ENCODE data around the gene KRT4.

The KRT4 gene

DNA sequence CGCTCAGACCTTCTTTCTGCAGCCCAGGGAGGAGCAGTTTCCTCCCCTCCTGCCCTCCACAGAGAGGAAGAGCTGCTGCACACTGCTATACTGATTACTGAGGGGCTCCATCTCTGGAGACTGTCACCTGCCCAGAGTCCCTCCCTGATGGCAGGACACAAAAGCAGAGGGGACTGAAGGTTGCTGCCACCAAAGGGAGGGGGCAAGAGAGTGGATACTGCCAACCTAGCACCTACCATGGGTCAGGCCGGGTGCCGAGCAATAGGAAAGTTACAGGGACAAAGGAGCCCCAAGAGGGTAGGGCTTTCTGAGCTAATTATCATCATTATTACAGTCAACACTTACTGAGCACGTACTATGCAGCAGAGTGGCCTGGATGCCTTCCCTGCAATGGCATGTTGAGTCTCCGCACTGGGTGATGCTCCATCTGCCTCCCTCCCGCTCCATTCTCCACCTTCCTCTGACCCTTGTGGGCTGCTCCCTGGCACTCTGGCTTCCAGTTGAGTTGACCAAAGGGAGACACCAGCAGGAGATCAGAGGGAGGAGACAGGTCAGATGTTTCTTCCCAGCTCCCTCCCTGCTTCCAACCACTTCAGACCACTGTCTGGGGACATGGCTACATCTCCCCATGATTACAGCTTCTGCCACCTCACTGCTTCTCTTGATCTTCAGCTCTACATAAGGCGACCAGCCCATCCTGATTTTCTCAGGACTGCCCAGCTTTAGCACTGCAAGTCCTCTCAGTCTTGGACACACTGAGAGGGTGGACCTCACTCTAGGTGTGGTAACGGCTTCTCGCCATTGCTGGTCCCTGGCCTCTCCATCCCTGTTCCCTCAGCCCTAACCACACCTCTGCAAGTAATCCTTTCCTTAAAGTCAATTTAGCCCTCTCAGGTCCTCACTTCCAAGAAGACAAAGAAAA, 22.8 kb upstream of the KRT4 start:
- no peak for DNase-seq

DNA sequence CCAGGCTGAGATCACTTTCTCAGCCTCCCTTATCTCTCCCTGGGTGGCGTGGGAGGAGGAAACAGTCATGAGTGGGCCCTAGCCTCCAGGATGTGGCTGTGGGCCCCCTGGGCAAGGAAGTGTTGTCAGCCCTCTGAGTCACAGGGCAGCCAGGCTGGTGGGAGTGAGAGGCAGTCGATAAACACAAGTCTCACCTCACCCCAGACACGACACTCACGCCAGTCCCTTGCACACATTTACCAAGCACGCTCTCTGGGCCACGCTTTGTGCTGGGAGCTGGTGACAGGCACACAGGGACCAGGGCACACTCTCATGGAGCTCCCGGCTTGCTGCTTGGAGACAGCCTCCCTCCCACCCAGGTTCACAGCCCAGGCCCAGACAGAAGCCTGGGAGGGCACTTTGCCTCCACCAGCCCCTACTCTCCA, 22.1 kb upstream of the KRT4 start:
- DNase-seq, result no peak

DNA sequence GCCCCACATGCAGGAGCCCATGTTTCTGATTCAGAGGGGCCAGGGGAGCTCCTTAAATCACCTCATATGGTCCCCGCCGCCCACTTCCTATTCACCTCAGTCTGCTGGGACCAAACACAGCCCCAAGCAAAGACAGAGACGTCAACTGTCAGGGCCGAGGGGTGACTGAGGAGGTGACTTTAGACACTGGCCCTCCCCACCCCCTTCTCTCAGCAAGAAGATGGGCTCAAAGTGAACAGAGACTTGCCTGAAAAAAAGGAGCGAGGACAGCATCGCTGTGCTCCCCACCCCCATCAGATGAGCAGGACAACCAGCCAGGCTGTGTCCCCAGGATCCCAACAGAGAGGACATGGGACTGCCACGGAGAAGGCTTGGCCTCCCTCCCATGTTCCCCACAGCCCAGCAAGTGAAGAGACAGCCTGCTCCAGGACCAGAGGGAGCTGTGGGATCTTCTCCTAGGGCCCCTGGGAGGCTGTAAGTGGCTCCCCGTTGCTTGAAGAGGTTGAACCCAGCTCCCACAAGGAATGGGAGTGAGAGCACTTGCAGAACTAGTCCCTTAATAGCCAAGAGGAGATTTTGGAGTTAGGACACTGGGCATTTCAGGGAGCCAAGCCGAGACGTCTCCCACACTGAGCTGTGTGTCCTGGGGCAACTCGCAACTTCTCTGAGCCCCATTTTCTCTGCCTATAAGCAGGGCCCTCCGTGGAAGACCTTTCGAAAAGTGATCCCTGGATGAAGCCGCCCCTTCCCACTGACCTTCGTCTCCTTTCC, 21.5 kb upstream of the KRT4 start:
- no peak for DNase-seq

DNA sequence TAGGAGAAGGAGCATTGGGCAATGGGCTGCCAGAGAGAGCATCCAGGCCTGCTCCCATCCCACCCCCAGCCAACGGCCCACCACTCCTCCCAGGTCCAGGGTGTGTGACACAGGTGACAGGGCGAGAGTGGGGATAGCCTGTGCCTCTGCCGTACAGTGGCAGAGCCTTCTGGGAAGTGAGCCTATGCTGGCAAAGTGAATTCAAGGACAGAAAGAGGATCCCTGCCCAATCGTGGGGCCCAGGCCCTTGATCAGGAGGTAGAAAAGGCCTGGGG, 20.7 kb upstream of the KRT4 start:
- DNase-seq, result no peak

DNA sequence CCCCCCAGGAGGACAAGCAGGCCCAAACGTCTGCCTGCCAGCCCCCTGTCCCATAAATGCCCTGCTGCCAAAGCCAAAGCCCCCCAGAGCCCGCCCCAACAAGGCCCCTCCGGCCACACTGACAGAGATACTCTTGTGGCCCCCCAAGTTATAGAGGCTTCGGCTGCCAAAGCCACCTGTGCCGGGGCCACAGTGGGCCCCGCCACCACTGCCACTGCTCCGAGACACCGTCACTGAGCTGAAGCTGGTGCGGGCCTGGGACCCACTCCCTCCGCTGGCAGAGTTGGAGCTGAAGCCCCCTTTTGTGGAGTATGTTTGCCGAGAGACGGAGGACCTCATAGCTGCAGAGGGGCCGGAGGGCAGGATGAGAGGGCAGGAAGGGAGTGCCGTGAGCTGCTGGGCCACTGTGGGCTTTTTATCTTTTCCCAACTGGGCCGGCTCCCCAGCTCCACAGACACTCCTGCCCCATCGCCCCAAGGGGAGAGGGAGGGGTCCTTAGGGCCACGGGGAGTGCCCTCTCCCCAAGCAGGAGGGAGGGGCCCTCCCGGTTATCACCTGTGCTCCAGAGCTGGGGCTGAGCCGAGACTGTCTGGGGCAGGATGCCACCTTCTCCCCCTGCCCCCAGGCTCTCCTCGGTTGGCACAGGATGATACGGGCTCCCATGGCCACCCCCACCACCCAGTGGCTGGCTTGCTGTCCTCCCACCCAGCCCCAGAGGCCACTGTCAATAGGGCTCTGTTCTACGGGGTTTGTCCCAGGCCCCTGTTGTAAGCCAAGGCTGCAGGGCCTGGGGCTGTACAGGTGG, 20.2 kb upstream of the KRT4 start, which contains the start of gene KRT79:
KRT79 (minus strand) TSS at position 390 of the 805 bp plus-strand sequence; CDS start at position 339, 51 bp downstream.
- DNase-seq, result no peak

DNA sequence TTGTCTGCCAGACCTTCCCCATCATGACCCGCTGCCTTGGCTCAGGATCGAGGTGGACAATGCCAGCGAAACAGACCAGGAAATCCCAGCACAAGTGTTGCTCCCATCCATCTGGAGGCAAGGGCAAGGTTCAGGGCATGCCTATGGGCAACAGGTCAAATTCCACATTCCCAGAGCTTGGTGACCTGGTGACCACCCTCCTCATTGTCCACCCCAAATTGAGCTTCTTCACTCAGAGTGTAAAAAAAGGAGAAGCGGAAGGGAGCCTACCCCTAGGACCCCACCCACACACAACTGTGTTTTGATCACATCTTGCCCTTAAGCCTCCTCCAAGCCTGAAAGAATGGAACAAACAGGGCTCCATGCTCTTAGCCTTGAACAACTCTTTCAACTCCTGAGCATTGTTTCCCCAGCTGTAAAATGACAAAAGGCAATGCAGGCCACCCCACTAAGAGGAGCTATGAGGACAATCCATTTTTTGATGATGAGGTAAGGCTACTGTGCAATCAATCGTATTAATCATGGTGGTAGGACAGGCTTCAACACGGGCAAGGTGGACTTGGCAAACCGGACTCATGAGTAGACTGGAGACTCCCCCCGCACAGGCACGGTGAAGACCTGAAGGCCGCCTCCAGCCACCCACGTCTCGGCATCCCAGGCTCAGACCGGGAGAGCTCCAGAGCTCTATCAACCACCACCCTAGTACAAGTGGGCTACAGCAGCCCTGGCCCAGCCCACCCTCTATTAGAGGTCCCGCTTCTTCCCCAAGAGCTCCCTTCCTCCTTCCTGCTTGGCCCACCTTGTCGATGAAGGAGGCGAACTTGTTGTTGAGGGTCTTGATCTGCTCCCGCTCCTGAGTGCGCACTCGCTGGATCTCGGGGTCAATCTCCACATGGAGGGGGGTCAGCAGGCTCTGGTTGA, 19.3 kb upstream of the KRT4 start:
- DNase-seq, result no peak

DNA sequence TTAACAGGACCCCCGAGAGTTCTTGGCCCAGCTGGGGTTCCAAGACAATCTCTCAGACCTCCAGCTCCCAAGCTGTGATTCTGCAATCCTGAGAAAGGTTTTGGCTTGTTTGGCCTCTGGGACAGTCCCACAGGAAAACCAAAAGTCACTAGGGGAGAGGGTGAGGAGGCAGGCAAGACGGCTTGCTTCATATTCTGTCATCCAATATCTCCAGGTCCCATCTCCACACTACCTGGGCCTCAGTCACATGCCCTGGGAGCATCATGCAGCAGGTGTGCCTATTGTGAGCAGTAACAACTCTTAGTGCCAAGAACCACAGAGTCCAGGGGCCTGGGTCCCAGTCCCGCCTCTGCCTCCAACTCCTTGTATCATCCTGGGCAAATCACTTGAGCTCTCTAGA, 18.5 kb upstream of the KRT4 start:
- no peak for DNase-seq

DNA sequence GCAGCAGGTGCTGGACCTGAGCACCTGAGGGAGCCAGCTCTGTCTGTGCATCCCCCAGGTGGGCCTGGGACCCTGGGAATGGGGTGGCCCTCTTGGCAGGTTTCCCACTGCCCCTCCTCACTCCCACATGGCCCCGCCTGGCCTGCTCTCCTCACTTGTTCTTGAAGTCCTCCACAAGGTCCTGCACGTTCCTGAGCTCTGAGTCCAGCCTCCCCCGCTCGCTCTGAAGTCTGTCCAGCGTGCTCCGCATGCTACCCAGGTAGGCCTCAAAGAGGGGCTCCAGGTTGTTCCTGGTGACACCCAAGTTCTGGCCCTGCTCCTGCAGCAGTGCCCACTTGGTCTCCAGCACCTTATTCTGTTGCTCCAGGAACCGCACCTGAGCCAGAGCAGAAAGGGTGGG, 17.3 kb upstream of the KRT4 start:
- no peak for DNase-seq

DNA sequence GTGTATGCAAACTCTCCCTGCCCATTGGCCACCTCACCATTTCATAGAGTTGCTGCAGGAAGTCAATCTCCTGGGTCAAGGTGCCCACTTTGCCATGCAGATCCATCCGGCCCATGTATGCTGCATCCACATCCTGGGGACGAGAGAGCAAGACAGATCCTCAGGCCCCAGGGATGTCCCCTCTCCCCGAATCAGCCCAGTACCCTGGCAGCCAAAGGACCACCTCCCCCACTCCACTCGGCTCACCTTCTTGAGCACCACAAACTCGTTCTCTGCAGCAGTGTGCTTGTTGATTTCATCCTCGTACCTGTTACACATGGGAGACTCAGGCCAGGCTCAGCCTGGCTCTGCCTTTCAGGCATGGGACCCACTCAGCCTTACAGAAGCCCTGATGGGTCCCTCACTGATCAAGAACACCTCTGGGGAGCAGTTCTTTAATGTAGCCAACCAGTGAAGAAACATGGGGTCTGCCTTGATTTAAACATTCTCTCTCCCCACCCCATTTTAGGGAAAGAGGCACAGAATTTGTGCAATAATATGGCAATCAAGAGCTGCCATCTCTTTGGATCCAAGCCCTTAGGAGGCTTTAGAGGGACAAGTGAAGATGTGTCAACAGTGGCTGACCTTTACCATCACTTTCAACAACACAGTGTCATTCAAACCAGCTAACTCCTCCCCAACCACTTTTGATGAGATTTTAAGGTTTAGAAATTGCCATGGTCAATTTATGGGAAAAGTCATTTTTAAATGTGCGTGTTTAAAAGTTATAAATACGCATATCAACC, 16.3 kb upstream of the KRT4 start:
- DNase-seq, result no peak

DNA sequence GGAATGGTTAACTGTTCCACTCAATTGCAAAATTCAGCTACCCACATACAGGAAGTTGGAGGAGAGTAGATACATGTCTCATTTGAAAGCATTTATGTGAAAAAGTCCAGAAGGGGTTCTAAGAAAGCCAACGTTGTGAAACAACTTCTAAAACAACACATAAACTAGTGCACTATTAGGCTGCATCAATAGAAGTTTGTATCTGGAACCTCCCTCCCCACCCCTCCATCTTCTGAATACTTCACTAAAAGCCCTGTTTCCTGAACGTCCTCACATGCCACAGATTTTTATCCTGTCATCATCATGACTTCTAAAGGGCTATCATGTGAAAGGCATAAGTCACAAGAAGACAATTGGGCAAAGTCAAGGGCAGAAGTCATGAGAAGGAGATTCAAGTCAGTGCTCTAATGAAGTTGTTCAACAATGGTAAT, 14.7 kb upstream of the KRT4 start:
- no peak for DNase-seq

DNA sequence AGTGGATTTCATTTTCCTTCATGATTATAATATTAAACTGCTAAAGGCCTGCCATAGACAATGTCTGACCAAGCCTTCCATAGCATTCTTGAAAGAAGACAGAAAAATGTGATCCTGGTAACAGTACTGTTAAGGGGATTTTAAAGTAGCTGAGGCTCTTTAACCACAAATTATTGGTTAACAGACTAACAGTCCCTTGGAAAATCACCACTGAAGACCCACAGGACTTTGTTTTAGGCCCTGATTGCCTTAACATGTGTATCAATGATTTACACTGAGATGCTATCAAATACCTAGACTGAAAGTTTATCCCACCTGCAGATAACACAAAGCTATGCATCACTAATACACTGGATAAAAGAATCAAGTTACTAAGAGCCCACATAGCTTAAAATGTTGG, 14.2 kb upstream of the KRT4 start:
- no peak for DNase-seq

DNA sequence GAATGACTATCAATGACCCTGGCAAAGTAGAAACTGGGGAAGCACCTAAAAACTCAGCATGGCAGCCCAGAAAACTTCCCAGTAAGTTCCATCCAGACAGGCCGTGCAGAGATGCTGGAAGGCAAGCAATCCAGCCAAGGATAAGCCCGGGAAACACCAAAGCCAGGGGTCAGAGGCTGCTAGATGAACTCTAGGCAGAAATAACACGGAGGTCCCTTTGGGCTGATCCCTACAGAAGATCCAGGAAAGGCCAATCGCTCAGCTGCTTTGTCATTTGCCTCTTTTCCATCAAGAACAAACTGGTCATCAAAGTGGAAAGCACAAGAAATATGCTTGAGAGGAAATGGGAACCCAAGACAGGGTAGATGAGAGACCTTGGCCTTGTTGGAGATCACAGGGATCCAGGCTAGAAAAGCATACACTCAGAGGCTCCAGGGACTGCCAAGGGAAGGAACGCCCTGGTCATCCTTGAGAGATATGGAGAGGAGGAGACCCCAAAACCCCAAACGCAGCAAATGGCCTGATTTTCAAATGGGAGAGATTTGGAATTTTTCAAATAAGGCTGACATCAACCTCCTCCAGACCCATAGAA, 13.7 kb upstream of the KRT4 start:
- DNase-seq, result no peak

DNA sequence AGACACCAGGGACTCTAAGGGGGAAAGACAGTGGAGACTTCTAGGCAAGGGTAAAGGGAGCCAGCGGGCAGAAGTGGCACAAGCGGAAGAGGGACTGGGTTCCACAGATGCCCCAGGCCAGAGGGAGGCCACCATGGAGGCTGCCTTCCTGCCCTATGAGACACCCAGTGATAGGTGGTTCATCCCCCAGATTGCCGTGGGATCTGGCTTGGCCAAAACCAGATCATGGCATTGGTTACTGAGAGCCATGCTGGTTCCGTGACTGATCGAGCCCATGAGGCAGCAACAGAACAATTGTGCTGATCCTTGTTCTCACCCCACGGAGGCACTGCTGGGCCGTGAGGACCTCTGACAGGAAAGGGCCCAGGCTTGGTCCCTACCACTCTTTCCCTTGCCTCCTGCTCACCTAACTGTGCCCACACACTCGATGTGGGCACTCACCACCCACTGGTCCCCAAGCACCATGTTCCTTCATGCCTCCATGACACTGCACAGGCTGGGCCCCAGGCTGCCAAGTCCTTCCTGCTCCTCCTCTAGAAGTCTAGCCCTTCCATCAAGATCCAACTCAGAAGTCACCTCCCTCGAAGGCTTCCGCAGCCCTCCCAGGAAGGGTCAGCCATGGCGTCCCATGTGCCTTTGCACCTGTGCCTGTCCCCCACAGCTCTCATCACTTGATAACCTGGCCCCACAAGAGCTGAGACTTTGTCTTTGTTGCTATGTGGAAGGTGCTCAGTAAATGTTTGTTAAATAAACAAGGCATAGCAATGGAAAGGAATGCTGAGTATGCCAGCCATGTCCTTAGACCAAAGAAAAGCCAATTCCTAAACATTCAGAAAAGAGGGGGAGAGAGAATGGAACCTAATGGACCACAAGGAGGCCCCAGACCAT, 12.9 kb upstream of the KRT4 start:
- DNase-seq, result no peak

DNA sequence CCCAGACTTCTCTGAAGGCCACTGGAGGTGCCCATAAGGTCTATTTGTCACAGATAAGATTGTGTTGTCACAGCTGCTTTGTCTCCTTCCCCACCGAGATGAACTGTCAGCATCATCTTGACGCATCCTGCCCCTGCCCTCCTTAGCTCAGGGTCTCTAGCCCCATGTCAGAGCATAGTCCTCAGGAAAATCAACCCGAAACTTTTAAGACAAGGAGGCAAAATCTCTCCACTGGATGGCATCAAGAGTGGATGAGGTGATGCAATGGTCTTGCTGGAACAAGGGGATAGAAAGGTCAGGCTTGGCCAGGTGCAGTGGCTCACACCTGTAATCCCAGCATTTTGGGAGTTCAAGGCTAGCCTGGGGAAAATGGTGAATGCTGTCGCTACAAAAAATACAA, 12.0 kb upstream of the KRT4 start:
- DNase-seq, result no peak

DNA sequence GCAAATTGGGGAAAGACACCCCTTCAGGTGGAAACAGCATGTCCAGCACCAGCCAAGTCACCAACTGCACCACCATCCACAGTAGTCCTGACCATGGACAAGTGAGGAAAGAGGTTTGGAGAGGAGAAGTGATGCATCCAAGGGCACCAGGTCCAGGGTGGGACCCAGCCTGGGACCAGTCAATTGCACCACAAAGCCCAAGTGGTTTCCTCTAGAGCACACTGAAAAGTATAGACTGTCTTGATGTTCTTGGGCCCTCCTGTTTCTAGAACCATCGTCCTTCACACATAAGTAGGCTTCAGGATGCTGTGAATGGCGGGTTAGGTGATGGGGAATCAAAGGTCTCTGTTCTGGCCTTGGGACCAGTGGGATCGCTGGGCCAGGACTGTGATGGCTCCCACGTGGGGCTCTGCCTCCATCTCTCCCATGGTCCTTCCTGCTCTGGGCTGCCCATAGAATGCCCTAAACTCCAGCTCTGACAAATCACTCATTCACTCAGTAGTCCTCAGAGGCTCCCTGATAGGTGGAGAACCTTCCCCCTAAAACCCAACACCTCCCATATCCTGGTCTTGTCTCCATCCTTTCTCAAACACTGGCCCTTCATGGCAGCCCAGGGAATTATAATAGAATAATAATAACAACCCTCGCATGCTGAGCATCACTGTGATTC, 11.0 kb upstream of the KRT4 start:
- DNase-seq, result no peak

DNA sequence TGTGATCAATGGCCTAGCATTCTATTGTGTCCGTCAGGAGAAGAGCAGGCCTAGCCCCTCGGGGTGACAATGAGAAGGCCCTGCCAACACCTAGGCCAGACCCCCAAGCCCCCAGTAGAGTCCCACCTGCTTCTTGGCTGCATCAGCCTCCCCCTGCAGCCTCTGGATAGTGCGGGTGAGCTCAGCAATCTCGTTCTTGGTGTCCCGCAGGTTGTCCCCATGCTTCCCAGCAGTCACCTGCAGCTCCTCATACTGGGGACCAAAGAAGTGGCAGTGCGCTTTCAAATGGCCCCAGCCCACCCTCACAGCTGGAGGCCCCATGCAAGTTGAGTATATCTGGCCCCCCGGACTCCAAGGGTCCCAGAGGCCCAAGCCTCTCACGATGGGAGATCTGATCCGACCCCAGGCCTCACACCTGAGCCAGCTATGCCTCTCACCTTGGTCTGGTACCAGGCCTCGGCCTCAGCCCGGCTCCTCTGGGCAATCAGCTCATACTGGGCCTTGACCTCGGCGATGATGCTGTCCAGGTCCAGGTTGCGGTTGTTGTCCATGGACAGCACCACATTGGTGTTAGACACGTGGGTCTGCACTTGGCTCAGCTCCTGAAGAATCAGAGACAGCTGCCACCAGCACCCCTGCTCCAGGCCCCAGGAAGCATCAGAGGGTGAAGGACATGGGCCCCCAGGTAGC, 10.0 kb upstream of the KRT4 start:
- DNase-seq, result no peak

DNA sequence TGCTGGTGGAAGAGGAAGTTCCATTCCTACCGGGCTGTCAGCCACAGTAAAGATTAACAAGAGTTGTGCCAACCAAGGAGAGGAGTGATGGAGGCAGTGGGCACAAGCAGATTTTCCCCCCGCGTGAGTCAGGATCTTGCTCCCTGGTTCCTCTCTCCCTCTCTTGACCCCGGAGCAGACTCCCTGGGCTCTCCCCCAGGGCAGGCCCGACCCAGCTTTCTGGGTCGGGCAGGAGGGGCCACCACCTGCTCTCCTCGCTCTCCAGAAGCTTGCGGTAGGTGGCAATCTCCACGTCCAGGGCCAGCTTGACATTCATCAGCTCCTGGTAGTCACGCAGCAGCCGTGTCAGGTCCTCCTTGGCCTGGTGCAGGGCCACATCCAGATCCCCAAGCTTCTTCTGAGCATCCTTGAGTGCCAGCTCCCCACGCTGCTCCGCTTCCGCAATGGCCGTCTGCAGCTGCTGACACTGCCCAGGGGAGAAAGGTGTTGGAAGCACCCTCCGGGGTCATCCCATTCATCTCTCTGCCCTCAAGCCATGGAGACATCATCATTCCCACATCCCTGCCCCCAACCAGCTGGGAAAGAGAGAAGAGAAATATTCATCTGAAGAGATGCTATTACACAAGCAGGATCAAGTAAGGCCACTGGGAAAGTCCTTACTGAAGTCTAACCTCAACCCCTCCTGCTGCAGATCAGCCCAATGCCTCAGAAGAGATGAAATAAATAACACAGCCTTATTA, 9.0 kb upstream of the KRT4 start:
- no peak for DNase-seq

Measured in effector CD4-positive, alpha-beta T cell (primary cell).